Testis (tissue), 3 donors: ENCODE data around the gene DIAPH2. TPM values are rescaled to one million over a fixed set of nuclear protein-coding genes. Genes with fewer than 3 reads are reported as not detected.

Experiments used
- DNase-seq: peaks from one replicate; pipeline ENCODE4 v3.0.0-alpha.2; 2019
- H3K27ac ChIP-seq, 2 donors: fragments of 200-600 bp; sonication (generic); one replicate each; pipeline ENCODE4 v1.5.1; 2019
- H3K27me3 ChIP-seq: fragments of 200-600 bp; sonication (generic); one replicate; pipeline ENCODE4 v1.5.1; 2019
- H3K36me3 ChIP-seq: fragments of 200-600 bp; sonication (generic); one replicate; pipeline ENCODE4 v1.5.1; 2017; ENCODE audit warnings: low read depth; ENCODE audit errors: missing control alignments
- H3K4me1 ChIP-seq: fragments of 200-600 bp; sonication (generic); one replicate; pipeline ENCODE4 v1.5.1; 2019
- H3K4me3 ChIP-seq, 2 donors: fragments of 200-600 bp; sonication (generic); one replicate each; pipeline ENCODE4 v1.5.1; 2017 to 2019
- H3K9me3 ChIP-seq: fragments of 200-600 bp; sonication (generic); one replicate; pipeline ENCODE4 v1.5.1; 2017
- POLR2A ChIP-seq: fragments of 450-650 bp; IDR thresholded peaks from one replicate; pipeline ENCODE4 v1.6.1; 2017; ENCODE audit warnings: antibody characterized with exemption, mild to moderate bottlenecking, moderate library complexity
- WGBS, 2 donors: methylation state at CpG; one replicate each; pipeline ENCODE4 v1.1.5; 2018; 5-methylcytosine and 5-hydroxymethylcytosine counted together
- intact Hi-C: fragments of 100-400 bp; cut with DNase I; formaldehyde crosslinking; loops from one replicate; pipeline ENCODE4 v1.15.1; 2023; ENCODE audit warnings: low total_unique reads
- polyA plus RNA-seq: library from polyadenylated mRNA; stranded (reverse); fragments of 350-450 nt; fragmentation: Illumina TruSeq; extraction: RNeasy Lipid Tissue Mini Kit (QIAGEN cat#74804); gene quantifications from one replicate; pipeline ENCODE4 v1.2.3, GENCODE V29; 2014; ENCODE audit warnings: low read depth, low replicate concordance; ENCODE audit not compliant: insufficient read depth
- total RNA-seq, 2 donors: library from RNA; depleted of rRNA; stranded (reverse); fragments of >200 nt; gene quantifications; one replicate each; pipeline ENCODE4 v1.2.3, GENCODE V29; 2016
- TF ChIP-seq, protein P1 (sequence below), 3 experiments: fragments of 450-650 bp in 2 of 3; fragments of 200-600 bp in 1 of 3; sonication (generic) in 1 of 3; IDR thresholded peaks; one replicate each; pipeline ENCODE4 v1.5.1; 2016 to 2019; ENCODE audit warnings: antibody characterized with exemption in 3 of 3, mild to moderate bottlenecking in 2 of 3, moderate library complexity in 1 of 3

DIAPH2 gene
- total and polyA plus RNA-seq, 3 donors from 2014 or later, result 13.1 to 68.3 (median 67.4) TPM

DNA sequence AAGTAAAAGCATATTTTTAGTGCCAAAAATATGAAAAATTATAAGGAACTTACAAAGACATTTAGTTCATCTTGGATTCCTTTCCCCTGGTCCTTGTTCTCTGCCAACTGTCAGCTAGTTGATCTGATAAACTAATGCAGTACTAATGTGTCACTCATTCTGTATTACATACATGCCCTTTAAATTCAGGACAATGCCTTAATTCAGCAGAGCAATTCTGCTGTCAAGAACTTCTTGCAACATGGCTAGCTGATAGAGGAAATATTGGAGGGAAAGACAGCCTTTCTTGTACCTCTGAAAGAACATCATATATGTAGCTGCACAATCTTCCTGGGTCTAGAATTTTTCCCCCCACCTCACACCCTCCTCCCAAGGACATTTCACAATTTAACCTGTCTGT is 679.2 kb downstream of the DIAPH2 start:
- Histone ChIP-seq H3K4me3 (no peak overlapping the region), H3K27ac (no peak overlapping the region), H3K4me1 (no peaks in the 10 kb centered on the region), H3K36me3 (no peaks in the 10 kb centered on the region), H3K9me3 (no peaks in the 10 kb centered on the region), H3K27me3 (no peaks in the 10 kb centered on the region)
- intact Hi-C loops, result no loop called here
- no peak for TF ChIP-seq POLR2A
- TF ChIP-seq, protein P1, sequence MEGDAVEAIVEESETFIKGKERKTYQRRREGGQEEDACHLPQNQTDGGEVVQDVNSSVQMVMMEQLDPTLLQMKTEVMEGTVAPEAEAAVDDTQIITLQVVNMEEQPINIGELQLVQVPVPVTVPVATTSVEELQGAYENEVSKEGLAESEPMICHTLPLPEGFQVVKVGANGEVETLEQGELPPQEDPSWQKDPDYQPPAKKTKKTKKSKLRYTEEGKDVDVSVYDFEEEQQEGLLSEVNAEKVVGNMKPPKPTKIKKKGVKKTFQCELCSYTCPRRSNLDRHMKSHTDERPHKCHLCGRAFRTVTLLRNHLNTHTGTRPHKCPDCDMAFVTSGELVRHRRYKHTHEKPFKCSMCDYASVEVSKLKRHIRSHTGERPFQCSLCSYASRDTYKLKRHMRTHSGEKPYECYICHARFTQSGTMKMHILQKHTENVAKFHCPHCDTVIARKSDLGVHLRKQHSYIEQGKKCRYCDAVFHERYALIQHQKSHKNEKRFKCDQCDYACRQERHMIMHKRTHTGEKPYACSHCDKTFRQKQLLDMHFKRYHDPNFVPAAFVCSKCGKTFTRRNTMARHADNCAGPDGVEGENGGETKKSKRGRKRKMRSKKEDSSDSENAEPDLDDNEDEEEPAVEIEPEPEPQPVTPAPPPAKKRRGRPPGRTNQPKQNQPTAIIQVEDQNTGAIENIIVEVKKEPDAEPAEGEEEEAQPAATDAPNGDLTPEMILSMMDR (IDR thresholded peaks at IDR 0.05), result no peak
- DNase-seq, result no peak

GRCh38 chrX:97366237-97366636 is 681.6 kb downstream of the DIAPH2 start:
- TF ChIP-seq POLR2A, result no peak
- TF ChIP-seq, protein P1 (IDR thresholded peaks at IDR 0.05), result no peak
- 93% methylated on average over 3 of the region's 3 CpGs for WGBS, 2 donors
- no peak for DNase-seq
- Histone ChIP-seq H3K36me3 (no peaks in the 10 kb centered on the region), H3K4me1 (no peaks in the 10 kb centered on the region), H3K27ac (no peak overlapping the region), H3K27me3 (no peaks in the 10 kb centered on the region), H3K9me3 (no peaks in the 10 kb centered on the region), H3K4me3 (no peak overlapping the region)
- intact Hi-C loops, result no loop called here

DNA sequence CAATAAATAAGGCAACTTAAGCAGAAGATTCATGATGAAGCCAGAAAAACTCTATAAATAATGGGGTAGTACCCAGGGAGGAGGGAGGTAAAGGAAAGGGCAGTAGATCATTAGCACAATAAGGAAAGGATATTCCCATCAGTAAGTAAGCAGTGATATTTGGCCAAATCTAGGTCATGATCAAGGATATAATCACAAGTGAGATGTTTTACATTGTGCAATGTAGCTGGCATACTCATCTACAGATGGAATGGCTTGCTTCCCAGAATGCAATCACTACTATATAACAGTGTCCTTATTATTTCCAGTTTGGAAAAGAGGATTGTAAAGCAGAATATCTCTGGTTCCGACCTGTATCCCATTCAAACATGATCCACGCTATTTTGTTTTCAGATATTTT is 682.5 kb downstream of the DIAPH2 start:
- Histone ChIP-seq H3K4me3 (no peak overlapping the region), H3K27me3 (no peaks in the 10 kb centered on the region), H3K27ac (no peak overlapping the region), H3K9me3 (no peaks in the 10 kb centered on the region), H3K36me3 (no peaks in the 10 kb centered on the region), H3K4me1 (no peaks in the 10 kb centered on the region)
- 84 to 91% methylated on average over 2 of the region's 2 CpGs for WGBS, 2 donors
- DNase-seq, result no peak
- intact Hi-C loops, result no loop called here
- TF ChIP-seq, protein P1 (IDR thresholded peaks at IDR 0.05), result no peak
- no peak for TF ChIP-seq POLR2A

DNA sequence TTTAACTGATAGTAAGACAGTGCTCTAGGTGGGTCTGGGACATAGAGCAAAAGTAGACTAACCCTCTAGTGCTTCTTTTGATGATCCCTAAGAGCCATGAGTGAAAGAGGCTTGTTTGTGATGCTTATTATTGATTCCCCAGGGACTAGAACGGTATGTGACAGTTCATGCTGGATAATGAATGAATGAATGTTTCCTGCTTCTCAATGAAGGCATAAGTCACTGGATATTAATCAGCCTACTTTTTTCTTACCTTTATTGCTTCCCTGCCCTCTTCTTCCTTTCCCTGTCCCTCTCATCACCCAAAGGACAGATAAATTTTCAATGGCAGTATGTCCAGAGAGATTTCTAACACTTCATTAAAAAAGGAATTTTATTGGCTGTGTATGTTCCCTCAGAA is 685.3 kb downstream of the DIAPH2 start:
- WGBS, 2 donors, result 73 to 82% methylated on average over 1 of the region's 1 CpG
- no peak for TF ChIP-seq POLR2A
- TF ChIP-seq, protein P1 (IDR thresholded peaks at IDR 0.05), result no peak

DNA sequence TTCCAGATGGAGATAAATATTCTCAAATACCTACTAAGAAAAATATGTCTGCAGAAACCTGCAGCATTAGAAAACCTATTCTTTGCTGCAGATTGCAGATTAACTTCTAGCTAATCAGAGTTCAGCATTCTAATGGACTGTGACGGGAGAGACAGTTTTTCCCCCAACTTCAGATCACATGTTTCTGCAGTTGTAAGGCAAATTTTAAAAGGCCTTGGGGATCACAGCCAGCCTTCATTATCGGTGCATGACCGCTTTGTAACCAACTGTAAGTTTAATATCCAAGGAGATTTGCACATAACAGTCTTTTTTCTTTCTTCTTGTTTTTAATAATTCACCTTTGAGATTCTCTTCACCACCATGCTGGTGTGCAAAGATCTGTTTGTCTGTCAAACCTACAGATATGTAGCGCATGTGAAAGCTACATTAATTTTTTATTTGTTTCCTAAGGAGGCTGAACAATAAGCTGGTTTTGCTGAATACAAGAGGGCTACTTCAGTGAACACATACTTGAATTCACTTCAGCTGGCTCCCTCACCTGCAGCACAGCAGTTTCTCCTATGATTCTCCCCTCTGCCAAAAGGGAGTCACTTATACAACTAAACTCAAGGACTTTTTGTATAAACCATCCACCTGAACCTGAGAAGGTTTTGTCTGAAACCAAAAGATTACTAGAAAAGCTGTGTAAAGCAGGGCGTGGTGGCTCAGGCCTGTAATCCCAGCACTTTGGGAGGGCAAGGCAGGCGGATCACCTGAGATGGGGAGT is 687.5 kb downstream of the DIAPH2 start:
- no peak overlapping the region for H3K27ac ChIP-seq
- no peaks in the 10 kb centered on the region for H3K9me3 ChIP-seq
- intact Hi-C loops, result no loop called here
- no peaks in the 10 kb centered on the region for H3K36me3 ChIP-seq
- TF ChIP-seq POLR2A, result no peak
- TF ChIP-seq, protein P1 (IDR thresholded peaks at IDR 0.05), result no peak
- H3K4me1 ChIP-seq, result no peaks in the 10 kb centered on the region
- WGBS, 2 donors, result 46 to 80% methylated on average over 6 of the region's 6 CpGs
- H3K4me3 ChIP-seq, result no peak overlapping the region
- DNase-seq, result peak; percentile 23
- no peaks in the 10 kb centered on the region for H3K27me3 ChIP-seq

More for the DNA sequence above, 685.3 kb downstream of the DIAPH2 start:
- no peaks in the 10 kb centered on the region for H3K4me1 ChIP-seq
- no peaks in the 10 kb centered on the region for H3K36me3 ChIP-seq
- no peaks in the 10 kb centered on the region for H3K27me3 ChIP-seq
- no peak overlapping the region for H3K4me3 ChIP-seq
- no peaks in the 10 kb centered on the region for H3K9me3 ChIP-seq
- no peak overlapping the region for H3K27ac ChIP-seq
- DNase-seq, result no peak
- intact Hi-C loops, result no loop called here
